SK-N-SH (cell line): ENCODE data around the gene CDC27. TPM values are rescaled to one million over a fixed set of nuclear protein-coding genes. Genes with fewer than 3 reads are reported as not detected.
"Not testable (repeated sequence)": the region's sequence is repeated elsewhere in the genome, so short reads cannot be mapped to it uniquely, and the experiment has no call there.

Source experiments
- CTCF ChIA-PET: fragments of 300-600, 350-600 bp; formaldehyde crosslinking; extraction: SDS; loops from one replicate; lab custom pipeline; 2021; lab: Yijun Ruan, JAX
- POLR2A ChIA-PET: fragments of 350-600 bp; sonication (Branson Sonifier 250); formaldehyde crosslinking; extraction: SDS; loops from one replicate; lab custom pipeline; 2020; ENCODE audit warnings: antibody characterized with exemption, inconsistent platforms; lab: Yijun Ruan, JAX
- DNase-seq: peaks from one replicate; pipeline ENCODE4 v3.0.0; 2012
- H2AFZ ChIP-seq: fragments of 200-600 bp; sonication (generic); 2 replicates; pipeline ENCODE4 v1.8.1; 2016; ENCODE audit warnings: antibody characterized with exemption, mild to moderate bottlenecking, low read depth
- H3F3A ChIP-seq: fragments of 200-600 bp; sonication (generic); replicated peaks from 2 replicates; pipeline ENCODE3; 2016; ENCODE audit warnings: antibody characterized with exemption, mild to moderate bottlenecking; ENCODE audit not compliant: insufficient read depth
- H3K27ac ChIP-seq, 2 experiments: fragments of 200-500 bp in 1 of 2; fragments of 200-600 bp in 1 of 2; sonication (Bioruptor generic) in 1 of 2; sonication (generic), shearing (Covaris generic) in 1 of 2; 2 replicates each; pipeline versions ENCODE4 v1.5.1 to v1.6.1; 2014 to 2016; ENCODE audit warnings: low read depth in 2 of 2, inconsistent platforms in 1 of 2, low read length in 1 of 2, mild to moderate bottlenecking in 1 of 2, mixed read lengths in 1 of 2
- H3K27me3 ChIP-seq: fragments of 200-600 bp; sonication (generic), shearing (Covaris generic); 2 replicates; pipeline ENCODE4 v1.6.1; 2016; ENCODE audit warnings: mixed run types; ENCODE audit not compliant: insufficient read depth
- H3K36me3 ChIP-seq, 2 experiments: fragments of 200-500 bp in 1 of 2; fragments of 200-600 bp in 1 of 2; sonication (Bioruptor generic) in 1 of 2; sonication (generic) in 1 of 2; replicated peaks in 1 of 2; 2 replicates each; pipeline versions ENCODE3 to v1.5.1; 2014 to 2016; ENCODE audit warnings: low read length in 1 of 2, mild to moderate bottlenecking in 1 of 2; ENCODE audit not compliant: insufficient read depth in 2 of 2, control insufficient read depth in 1 of 2
- H3K4me1 ChIP-seq, 2 experiments: fragments of 200-500 bp in 1 of 2; fragments of 200-600 bp in 1 of 2; sonication (Bioruptor generic) in 1 of 2; sonication (generic), shearing (Covaris generic) in 1 of 2; 2 replicates each; pipeline versions ENCODE4 v1.5.1 to v1.6.1; 2014 to 2016; ENCODE audit warnings: low read depth in 1 of 2, low read length in 1 of 2, mixed run types in 1 of 2; ENCODE audit not compliant: insufficient read depth in 2 of 2, control insufficient read depth in 1 of 2
- H3K4me2 ChIP-seq: fragments of 200-600 bp; sonication (generic), shearing (Covaris generic); 2 replicates; pipeline ENCODE4 v1.6.1; 2017; ENCODE audit warnings: mixed run types
- H3K4me3 ChIP-seq, 2 experiments: fragments of 200-500 bp in 1 of 2; fragments of 200-600 bp in 1 of 2; sonication (Bioruptor generic) in 1 of 2; sonication (generic), shearing (Covaris generic) in 1 of 2; 2 replicates each; pipeline versions ENCODE4 v1.5.1 to v1.8.1; 2014 to 2016; ENCODE audit warnings: low read depth in 2 of 2, inconsistent platforms in 1 of 2, low read length in 1 of 2, mild to moderate bottlenecking in 1 of 2, mixed read lengths in 1 of 2, moderate library complexity in 1 of 2
- H3K79me2 ChIP-seq: fragments of 200-600 bp; sonication (generic); 2 replicates; pipeline ENCODE4 v1.8.1; 2017; ENCODE audit warnings: mild to moderate bottlenecking; ENCODE audit not compliant: insufficient read depth
- H3K9ac ChIP-seq: fragments of 200-600 bp; sonication (generic); 2 replicates; pipeline ENCODE4 v1.6.1; 2017; ENCODE audit warnings: mixed run types
- H3K9me2 ChIP-seq: fragments of 200-600 bp; sonication (generic); 2 replicates; pipeline ENCODE4 v1.6.1; 2017; ENCODE audit warnings: mixed run types
- H3K9me3 ChIP-seq: fragments of 200-600 bp; sonication (generic); 2 replicates; pipeline ENCODE4 v1.6.1; 2017; ENCODE audit warnings: mixed run types, mild to moderate bottlenecking, moderate library complexity
- H4K20me1 ChIP-seq: fragments of 200-600 bp; sonication (generic); 2 replicates; pipeline ENCODE4 v1.6.1; 2017; ENCODE audit warnings: mild to moderate bottlenecking, mixed run types; ENCODE audit not compliant: insufficient read depth
- EP300 ChIP-seq, 2 experiments: IDR thresholded peaks; 2 replicates each; pipeline versions ENCODE4 v1.4.0 to v1.6.1; 2012; ENCODE audit warnings: borderline replicate concordance in 1 of 2, low read depth in 1 of 2, low read length in 1 of 2
- WGBS: methylation state at CpG from one replicate; pipeline ENCODE4 v1.1.6; 2017; ENCODE audit warnings: low lambda C conversion rate; 5-methylcytosine and 5-hydroxymethylcytosine counted together
- polyA plus RNA-seq, 3 experiments: library from polyadenylated mRNA; depleted of rRNA; stranded (reverse); fragments of >200 nt; gene quantifications; 2 replicates each; pipeline ENCODE4 v1.2.3, GENCODE V29; 2012

The CDC27 gene
- polyA plus RNA-seq, 1 of the 3 experiments (the other 2 are of a cell fraction), result 44.3 TPM

DNA sequence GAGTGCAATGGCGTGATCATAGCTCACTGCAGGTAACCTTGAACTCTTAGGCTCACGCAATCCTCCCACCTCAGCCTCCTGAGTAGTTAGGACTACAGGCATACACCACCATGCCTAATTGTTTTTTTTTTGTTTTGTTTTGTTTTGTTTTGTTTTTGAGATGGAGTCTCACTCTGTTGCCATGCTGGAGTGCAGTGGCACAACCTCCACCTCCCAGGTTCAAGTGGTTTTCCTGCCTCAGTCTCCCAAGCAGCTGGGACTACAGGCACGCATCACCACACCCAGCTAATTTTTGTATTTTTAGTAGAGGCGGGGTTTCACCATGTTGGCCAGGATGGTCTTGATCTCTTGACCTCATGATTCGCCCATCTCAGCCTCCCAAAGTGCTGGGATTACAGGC, 54.7 kb downstream of the CDC27 start:
- H3F3A ChIP-seq, result peaks cover 20% of the 10 kb centered on the region
- H3K4me3 ChIP-seq, DNase-seq, H3K9me3 ChIP-seq, H3K27ac ChIP-seq, H3K4me2 ChIP-seq, H3K27me3 ChIP-seq, H3K9me2 ChIP-seq, H4K20me1 ChIP-seq, H2AFZ ChIP-seq, H3K4me1 ChIP-seq, H3K9ac ChIP-seq, CTCF ChIA-PET: not testable (repeated sequence)
- POLR2A ChIA-PET, result interaction anchor here (0.6 kb wide), 1 partner anchor 261 kb away, joined by 3 read pairs; no protein-coding TSS in a partner anchor
- WGBS, result 92% methylated on average over 5 of the region's 5 CpGs
- H3K36me3 ChIP-seq, result peaks cover 55 to 88% of the 10 kb centered on the region in 2 experiments
- H3K79me2 ChIP-seq, result peaks cover 16% of the 10 kb centered on the region; the same call in 1 of the 2 replicates

GRCh38 chr17:47131761-47132160, 57.3 kb downstream of the CDC27 start:
- Histone ChIP-seq H3F3A (peaks cover 9% of the 10 kb centered on the region), H3K36me3 (peaks cover 47 to 86% of the 10 kb centered on the region in 2 experiments), H4K20me1 (no peaks in the 10 kb centered on the region), H3K9ac (no peak overlapping the region), H3K4me1 (no peaks in the 10 kb centered on the region), H3K9me2 (no peaks in the 10 kb centered on the region), H3K27ac (no peak overlapping the region), H3K79me2 (peaks cover 9% of the 10 kb centered on the region; the same call in 1 of the 2 replicates), H3K27me3 (no peaks in the 10 kb centered on the region), H2AFZ (no peak overlapping the region)
- 73% methylated on average over 3 of the region's 3 CpGs for WGBS
- DNase-seq, result no peak
- ChIA-PET POLR2A (no interaction called here), CTCF (interaction anchor here (0.6 to 1.1 kb wide), 2 partner anchors 13 to 19 kb away, joined by 3 read pairs; no protein-coding TSS in a partner anchor)
- TF ChIP-seq EP300 (IDR thresholded peaks at IDR 0.05; ENCODE audit: borderline replicate concordance in 1 of 2, low read depth in 1 of 2, low read length in 1 of 2), result no peak
- TF ChIP-seq, all 33 proteins: peak for 0
- Histone ChIP-seq H3K4me3 (no peak overlapping the region), H3K4me2 (no peak overlapping the region), H3K9me3 (no peaks in the 10 kb centered on the region)

DNA sequence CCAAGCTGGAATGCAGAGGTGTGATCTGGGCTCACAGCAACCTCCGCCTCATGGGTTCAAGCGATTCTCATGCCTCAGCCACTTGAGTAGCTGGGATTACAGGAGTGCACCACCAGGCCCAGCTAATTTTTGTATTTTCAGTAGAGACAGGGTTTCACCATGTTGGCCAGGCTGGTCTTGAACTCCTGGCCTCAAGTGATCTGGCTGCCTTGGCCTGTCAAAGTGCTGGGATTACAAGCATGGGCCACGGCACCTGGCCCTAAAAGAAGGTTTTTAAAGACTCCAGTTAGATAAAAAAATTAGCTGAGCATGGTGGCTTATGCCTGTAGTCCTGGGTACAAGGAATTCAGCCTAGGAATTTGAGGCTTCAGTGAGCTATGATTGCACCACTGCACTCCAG, 62.3 kb downstream of the CDC27 start:
- DNase-seq, H3K27ac ChIP-seq, H2AFZ ChIP-seq, H4K20me1 ChIP-seq, H3K4me3 ChIP-seq, H3K9ac ChIP-seq, H3K9me2 ChIP-seq, H3K4me2 ChIP-seq, POLR2A ChIA-PET, H3K9me3 ChIP-seq, H3K79me2 ChIP-seq, H3K4me1 ChIP-seq, H3K27me3 ChIP-seq: not testable (repeated sequence)
- Histone ChIP-seq H3K36me3 (peaks cover 43 to 93% of the 10 kb centered on the region in 2 experiments), H3F3A (peaks cover 18% of the 10 kb centered on the region)
- 96% methylated on average over 3 of the region's 3 CpGs for WGBS
- CTCF ChIA-PET, result interaction anchor here (0.9 to 1.3 kb wide), 3 partner anchors 9 to 189 kb away, joined by 3 to 4 read pairs (median 3); no protein-coding TSS in a partner anchor

- H3K4me2 ChIP-seq, H3K4me3 ChIP-seq, H3K27me3 ChIP-seq, CTCF ChIA-PET, H3K9me3 ChIP-seq, H4K20me1 ChIP-seq, H2AFZ ChIP-seq, H3K27ac ChIP-seq, H3K9ac ChIP-seq, DNase-seq, POLR2A ChIA-PET, H3K79me2 ChIP-seq, H3K9me2 ChIP-seq: not testable (repeated sequence)
- Histone ChIP-seq H3F3A (peaks cover 52% of the 10 kb centered on the region), H3K4me1 (peaks cover 0 to 16% of the 10 kb centered on the region in 2 experiments; a peak in 1 of 4 replicates), H3K36me3 (peaks cover 42 to 85% of the 10 kb centered on the region in 2 experiments)
- 95% methylated on average over 2 of the region's 2 CpGs for WGBS
These were observed 65.8 kb downstream of the CDC27 start for GRCh38 chr17:47123262-47123661.
